ENCODE results near the gene ODC1.
"Not testable (repeated sequence)": the region's sequence is repeated elsewhere in the genome, so short reads cannot be mapped to it uniquely, and the experiment has no call there.

ODC1 gene

DNA sequence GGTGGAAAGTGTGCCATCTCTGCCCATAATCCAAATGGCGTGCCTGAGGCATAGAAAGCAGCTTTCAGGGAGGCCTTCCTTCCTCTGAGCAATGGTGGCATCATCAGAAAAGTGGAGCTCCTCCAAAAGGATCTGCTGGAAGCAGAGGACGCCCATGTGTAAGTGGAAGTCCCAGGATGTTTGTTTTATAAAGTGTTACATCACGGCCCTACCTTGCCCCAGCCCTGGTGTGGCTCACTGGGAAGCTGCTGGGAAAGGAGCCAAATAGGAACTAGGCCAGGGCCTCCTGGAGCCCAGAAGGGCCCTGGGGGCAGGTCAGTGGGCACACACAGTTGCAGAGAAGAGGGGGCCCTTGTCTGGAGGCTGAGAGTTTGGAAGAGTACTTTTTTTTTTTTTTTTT lies 4.2 kb upstream of the ODC1 start:
- DNase-seq: peak; percentile 46

DNA sequence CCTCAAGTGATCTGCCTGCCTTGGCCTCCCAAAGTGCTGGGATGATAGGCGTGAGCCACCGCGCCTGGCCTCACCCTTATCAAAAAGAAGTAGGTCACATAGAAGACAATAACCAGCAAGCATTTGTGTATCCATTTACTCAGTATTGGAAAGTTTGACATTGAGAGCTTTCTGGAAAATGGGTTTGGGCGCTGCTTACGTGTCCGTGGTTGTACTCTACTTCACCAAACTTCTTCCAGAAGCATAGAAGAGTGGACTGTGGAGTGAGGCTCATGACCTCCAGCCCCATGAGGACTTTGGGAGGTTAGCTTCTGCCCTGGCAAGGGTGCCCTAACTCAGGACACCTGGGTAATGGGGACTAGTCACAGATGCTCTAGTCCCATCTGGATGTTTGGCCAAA lies 3.7 kb upstream of the ODC1 start:
- DNase-seq: no peak

- no peak for DNase-seq
Observed at GRCh38 chr2:10449838-10450691, 1.9 kb upstream of the ODC1 start.

GRCh38 chr2:10449486-10449831 lies 1.3 kb upstream of the ODC1 start:
- DNase-seq: no peak

GRCh38 chr2:10448576-10449485 lies 704 bp upstream of the ODC1 start:
- DNase-seq: peak; percentile 93

GRCh38 chr2:10447300-10447894 lies 730 bp downstream of the ODC1 start:
- DNase-seq: no peak

GRCh38 chr2:10446631-10447030 lies 1.5 kb downstream of the ODC1 start:
- no peak for DNase-seq

- no peak for DNase-seq
Observed at GRCh38 chr2:10444463-10444862, 3.7 kb downstream of the ODC1 start.

- DNase-seq: not testable (repeated sequence)
Observed at GRCh38 chr2:10442469-10443126, 5.5 kb downstream of the ODC1 start.

DNA sequence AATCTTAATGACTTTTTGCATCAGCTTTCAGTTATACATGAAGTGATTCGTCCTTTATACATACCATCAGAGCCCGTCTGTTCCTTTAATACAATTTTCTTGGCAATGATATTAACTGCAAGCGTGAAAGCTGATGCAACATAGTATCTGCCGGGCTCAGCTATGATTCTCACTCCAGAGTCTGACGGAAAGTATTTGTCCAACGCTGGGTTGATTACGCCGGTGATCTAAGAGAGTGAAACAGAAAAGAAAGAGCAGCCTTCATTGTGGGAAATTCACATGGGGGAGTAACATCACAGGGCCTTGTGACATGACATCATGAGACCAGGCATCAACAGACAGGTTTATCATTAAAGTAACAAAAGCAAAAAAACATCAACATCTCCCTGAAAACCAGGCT lies 6.2 kb downstream of the ODC1 start:
- DNase-seq: no peak

DNA sequence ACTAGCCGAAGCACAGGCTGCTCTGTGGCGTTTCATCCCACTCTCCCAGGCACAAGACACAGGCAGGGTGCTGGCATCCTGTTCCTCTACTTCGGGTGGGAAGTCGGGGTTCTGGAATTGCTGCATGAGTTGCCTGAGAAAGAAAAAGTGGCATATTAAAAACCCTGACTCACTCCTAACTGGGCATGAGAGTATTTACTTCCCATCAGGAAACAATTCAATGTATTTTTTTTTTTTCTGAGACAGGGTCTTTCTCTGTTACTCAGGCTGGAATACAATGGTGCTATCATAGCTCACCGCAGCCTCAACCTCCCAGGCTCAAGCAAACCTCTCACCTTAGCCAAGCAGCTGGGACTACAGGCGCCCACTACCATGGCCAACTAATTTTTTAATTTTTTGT lies 7.4 kb downstream of the ODC1 start:
- no peak for DNase-seq

DNA sequence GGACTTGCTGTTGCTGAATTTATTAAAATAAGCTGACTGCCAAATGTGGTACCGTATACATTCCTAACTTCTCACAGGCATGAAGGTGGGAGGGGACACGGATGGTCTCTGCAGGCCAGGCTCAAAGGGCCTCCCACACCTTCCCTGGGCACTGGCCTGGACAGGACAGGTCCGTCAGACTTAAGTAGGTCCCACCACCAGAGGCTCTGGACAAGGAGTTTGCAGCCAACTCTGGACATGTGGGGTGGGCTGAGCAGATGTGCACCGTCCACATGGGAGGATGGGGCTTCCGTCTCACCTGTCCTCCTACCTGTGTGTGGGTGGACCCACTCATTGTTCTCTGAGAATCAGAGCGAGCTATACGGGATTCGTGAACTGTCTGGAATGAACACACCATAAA lies 8.2 kb downstream of the ODC1 start:
- no peak for DNase-seq

DNA sequence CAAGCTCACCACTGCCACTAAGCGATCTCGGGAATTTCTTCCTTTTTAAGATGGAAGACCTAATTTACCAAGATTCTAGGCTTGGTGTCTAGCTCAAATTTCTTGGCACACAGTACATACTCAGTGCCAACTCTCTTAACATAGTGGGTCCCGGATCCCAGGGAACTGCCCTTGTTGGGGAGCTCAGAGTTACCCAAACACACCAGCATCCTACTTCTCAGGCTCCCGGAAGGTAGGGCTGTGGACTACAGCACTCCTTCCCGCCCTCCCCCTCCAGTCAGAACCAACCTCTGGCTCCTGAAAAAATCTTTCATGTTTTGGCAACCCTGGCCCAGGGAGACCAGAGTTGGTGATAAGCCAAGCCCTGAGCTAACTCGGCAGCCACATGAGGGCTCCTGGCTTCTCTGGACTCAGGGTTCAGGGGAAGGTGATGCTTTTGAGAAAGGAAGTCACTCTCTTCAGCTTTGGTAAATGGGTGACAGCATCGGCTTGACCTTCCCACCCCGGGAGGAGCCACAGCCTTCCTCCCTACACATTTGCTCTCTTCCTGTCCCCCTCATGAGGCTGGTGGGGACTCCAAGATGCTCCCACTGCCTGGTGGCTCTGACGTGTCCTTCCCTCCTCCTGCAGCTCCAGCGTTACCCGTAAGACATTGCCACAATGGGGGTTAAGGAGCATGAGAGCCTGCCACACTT lies 8.8 kb downstream of the ODC1 start:
- no peak for DNase-seq

DNA sequence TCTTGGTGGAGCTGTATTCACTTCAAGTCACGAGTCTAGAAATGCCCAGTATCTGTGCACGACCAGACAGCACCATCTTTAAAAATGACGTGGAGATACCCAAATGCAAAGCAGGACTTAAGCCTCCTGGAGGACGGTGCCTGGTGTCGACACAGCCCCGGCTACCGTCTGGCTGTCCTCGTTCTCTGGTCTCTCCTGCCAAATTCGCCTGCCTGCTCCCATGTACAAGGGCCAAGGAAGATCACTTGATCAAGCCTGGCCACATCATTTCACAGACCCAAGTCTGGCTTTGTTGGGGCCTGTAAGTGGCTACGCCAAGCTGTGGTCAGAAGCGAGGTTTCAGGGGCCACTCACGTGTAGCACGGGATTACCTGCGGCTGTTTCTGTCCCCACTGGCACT lies 9.4 kb downstream of the ODC1 start:
- no peak for DNase-seq

DNA sequence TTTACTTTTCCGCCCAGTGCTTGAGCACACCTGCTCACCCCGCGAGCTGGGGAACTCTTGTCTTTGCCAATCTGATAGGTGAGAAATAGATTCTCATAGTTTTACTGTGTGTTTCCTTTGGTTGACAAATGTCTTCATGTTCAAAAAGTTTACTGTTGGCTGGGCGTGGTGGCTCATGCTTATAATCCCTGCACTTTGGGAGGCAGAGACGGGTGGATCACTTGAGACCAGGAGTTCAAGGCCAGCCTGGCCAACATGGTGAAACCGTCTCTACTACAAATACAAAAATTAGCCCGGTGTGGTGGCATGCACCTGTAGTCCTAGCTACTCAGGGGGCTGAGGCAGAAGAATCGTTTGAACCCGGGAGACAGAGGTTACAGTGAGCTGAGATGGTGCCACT lies 10.3 kb downstream of the ODC1 start:
- no peak for DNase-seq

GRCh38 chr2:10436583-10437110 lies 11.5 kb downstream of the ODC1 start:
- DNase-seq: no peak

DNA sequence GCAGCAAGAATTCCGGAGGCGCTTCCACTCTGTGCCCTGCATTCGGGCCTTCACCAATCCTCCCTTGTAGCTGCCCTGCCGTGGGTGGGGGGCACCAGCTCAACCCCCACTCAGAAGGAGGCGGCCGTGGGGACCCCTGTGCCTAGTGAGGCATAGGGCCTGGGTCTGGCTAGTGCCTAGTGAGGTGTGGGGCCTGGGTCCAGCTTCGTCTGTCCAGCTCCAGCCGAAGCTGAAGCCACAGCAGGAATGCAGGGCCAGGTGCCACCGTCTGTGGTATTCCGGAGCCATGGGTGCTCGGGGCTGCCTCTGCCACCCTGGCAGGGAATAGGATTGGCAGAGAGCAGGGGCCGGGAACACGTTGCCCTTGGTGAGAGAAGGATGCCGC lies 12.3 kb downstream of the ODC1 start:
- DNase-seq: no peak

- DNase-seq: peak; percentile 46
Observed at GRCh38 chr2:10434886-10435819, 13.0 kb downstream of the ODC1 start.

- no peak for DNase-seq
Observed at GRCh38 chr2:10433947-10434885, 13.9 kb downstream of the ODC1 start.
